Panc1 (cell line): Measurements from ENCODE around the gene CYP27A1.

Experiments used
- CTCF ChIP-seq: fragments of 450-650 bp; IDR thresholded peaks from 2 replicates; pipeline ENCODE4 v1.5.1; 2017; ENCODE audit warnings: mild to moderate bottlenecking
- POLR2AphosphoS5 ChIP-seq: IDR thresholded peaks from 2 replicates; pipeline ENCODE4 v1.6.1; 2012; ENCODE audit warnings: mild to moderate bottlenecking, low read depth, low read length, moderate library complexity
- SIN3A ChIP-seq: IDR thresholded peaks from 2 replicates; pipeline ENCODE4 v1.6.1; 2012; ENCODE audit warnings: low read depth, mild to moderate bottlenecking, low read length, moderate library complexity, borderline replicate concordance; ENCODE audit not compliant: insufficient read depth
- TCF7L2 ChIP-seq: IDR thresholded peaks from 2 replicates; pipeline ENCODE4 v1.6.1; 2011; ENCODE audit warnings: mild to moderate bottlenecking, low read depth, low read length, inconsistent platforms

GRCh38 chr2:218827701-218828476, 45.9 kb downstream of the CYP27A1 start:
- no peak for TF ChIP-seq CTCF
- no peak for TF ChIP-seq POLR2AphosphoS5
- TF ChIP-seq TCF7L2 = no peak
- TF ChIP-seq SIN3A = no peak
